ENCODE measurements around the gene CDHR3. TPM values are rescaled to one million over a fixed set of nuclear protein-coding genes. Genes with fewer than 3 reads are reported as not detected.
A peak's percentile ranks its signal among the peaks of the same experiment; 100 is the strongest.
"Not testable (repeated sequence)": the region's sequence is repeated elsewhere in the genome, so short reads cannot be mapped to it uniquely, and the experiment has no call there.

Gene CDHR3, protein sequence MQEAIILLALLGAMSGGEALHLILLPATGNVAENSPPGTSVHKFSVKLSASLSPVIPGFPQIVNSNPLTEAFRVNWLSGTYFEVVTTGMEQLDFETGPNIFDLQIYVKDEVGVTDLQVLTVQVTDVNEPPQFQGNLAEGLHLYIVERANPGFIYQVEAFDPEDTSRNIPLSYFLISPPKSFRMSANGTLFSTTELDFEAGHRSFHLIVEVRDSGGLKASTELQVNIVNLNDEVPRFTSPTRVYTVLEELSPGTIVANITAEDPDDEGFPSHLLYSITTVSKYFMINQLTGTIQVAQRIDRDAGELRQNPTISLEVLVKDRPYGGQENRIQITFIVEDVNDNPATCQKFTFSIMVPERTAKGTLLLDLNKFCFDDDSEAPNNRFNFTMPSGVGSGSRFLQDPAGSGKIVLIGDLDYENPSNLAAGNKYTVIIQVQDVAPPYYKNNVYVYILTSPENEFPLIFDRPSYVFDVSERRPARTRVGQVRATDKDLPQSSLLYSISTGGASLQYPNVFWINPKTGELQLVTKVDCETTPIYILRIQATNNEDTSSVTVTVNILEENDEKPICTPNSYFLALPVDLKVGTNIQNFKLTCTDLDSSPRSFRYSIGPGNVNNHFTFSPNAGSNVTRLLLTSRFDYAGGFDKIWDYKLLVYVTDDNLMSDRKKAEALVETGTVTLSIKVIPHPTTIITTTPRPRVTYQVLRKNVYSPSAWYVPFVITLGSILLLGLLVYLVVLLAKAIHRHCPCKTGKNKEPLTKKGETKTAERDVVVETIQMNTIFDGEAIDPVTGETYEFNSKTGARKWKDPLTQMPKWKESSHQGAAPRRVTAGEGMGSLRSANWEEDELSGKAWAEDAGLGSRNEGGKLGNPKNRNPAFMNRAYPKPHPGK
- 17.3 and 20.4 TPM in 2 replicates for total RNA-seq (2014; rRNA removed; shearing (Covaris generic))

DNA sequence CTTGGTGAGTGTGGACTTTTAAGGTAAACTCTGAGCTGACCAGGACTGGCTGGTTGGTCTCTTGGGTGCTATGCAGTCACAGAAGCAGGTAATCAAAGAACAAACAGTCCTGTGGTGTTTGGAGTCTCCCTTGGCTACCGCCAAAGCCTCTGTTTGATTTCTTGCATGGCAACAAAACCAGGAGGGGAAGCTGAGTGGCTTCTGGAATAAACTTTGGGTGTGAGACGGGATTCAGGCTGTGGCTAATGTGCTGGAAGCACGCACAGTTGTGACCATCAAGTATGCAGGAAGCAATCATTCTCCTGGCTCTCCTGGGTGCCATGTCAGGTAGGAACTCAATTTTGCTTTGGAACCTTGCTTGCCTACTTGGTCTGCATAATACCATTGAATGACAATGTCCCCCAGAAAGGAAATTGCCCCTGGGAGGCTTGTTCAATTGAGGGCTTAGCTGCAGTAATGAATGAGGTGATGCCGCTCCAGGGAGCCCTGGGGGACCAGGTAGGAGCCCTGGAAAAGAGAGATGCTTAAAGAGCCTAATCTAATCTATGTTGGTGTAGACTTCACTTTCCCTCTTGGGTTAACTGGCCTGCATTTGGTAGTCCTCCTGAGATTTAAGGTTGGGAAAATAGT, at the start of gene CDHR3:
Gene CDHR3, plus strand, starts transcription at position 227 of the 630 bp plus-strand sequence. Its CDS starts 55 bp downstream, at position 282.
- peak; percentile 50 for DNase-seq (ENCODE audit: low spot score)

DNA sequence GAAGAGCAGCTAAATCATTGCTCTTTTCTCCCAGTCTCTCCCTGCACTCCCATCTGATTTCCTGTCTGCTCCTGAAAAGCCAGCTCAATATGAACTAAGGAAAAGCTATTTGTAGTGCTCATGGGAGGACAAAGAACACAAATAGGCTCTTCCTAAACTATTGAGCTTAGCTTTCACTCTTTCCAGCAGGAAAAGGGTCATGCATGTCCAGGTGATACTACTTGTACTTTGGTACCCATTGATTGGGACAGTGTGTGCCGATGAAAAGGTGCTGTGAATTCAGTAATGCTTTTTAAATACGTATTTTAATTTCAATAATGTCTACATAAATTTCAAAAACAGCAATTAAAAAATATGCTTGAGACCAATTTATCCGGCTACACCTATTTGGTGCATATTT, 49.1 kb upstream of the CDHR3 start:
- DNase-seq (ENCODE audit: low spot score): no peak

DNA sequence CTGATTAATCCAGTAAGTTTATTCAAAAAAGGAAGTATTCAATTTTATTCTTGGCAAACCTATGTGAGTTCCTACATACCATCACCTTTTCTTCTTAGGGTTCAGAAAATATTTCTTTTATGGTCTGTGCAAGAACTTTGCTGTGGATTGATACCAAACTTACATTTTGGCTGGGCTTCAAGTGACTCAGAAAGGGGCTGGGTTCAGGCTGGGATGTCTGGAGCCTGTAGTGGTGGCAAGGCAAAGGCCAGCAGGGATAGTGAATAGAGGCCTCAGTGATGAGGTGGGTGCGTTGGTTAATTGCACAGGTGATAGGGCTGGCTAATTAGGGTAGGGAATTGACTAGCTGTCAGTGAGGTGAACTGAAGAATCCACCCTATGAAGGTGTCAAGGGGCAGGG, 46.5 kb upstream of the CDHR3 start:
- no peak for DNase-seq (ENCODE audit: low spot score)

DNA sequence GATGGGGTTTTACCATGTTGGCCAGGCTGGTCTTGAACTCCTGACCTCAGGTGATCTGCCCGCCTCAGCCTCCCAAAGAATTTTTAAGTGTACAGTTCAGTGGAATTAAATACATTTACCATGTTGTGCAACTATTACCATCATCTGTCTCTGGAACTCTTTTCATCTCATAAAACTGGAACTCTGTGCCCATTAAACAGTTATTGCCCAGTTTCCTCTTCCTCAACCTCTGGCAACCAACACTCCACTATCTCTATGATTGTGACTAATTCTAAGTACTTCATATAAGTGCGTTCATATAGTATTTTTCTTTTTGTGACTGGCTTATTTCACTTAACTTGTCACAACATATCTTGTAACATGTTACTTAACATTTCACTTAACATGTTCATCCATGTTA, 45.4 kb upstream of the CDHR3 start:
- DNase-seq (ENCODE audit: low spot score): no peak

DNA sequence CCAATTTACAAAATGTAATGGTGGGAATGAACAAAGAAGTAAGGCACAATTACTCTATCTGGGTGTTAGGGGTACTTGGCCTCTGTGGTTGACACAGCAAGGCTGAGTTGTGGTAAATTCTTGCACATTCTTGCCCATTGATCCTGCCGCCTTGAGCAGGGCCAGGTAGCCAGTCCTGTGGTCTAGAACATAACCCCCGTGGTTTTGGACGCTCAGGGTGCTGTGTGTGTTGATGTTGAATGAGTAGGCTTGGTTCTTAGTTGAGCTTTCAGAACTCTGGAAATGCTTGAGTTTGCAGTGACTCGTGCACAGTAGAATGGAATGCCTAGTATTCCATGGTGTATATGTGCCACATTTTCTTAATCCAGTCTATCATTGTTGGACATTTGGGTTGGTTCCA, 42.3 kb upstream of the CDHR3 start:
- no peak for DNase-seq (ENCODE audit: low spot score)

DNA sequence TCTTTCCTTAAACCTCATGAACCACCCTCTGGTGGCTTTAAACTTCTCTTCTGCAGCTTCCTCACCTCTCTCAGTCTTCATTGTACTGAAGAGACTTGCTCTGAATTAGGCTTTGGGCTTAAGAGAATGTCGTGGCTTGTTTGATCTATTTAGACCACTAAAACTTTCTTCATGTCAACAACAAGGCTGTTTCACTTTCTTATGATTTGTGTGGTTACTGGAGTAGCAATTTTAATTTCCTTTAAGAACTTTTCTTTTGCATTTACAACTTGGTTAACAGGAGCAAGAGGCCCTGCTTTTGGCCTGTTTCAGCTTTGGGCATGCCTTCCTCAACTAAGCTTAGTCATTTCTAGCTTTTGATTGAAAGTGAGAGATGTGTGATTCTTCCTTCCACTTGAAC, 38.1 kb upstream of the CDHR3 start:
- no peak for DNase-seq (ENCODE audit: low spot score)

DNA sequence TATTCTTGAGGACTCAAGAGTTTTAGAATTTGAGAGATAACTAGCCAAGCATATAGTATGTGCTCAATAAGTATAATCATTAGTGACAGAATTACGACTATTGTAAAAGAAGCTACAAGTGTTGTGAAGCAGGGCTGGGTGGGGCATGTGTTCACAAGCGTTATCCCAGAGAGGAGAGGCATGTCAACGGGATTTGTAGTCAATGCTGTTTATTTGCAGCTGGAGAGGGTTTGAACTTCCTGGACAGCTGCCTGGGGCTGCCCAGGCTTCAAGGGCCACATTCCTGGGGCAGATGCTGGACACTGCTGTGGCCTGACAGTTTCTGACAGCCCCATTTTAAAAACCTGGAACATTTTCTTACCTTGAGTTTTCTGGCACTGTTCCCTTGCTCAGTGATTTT, 36.9 kb upstream of the CDHR3 start:
- no peak for DNase-seq (ENCODE audit: low spot score)

DNA sequence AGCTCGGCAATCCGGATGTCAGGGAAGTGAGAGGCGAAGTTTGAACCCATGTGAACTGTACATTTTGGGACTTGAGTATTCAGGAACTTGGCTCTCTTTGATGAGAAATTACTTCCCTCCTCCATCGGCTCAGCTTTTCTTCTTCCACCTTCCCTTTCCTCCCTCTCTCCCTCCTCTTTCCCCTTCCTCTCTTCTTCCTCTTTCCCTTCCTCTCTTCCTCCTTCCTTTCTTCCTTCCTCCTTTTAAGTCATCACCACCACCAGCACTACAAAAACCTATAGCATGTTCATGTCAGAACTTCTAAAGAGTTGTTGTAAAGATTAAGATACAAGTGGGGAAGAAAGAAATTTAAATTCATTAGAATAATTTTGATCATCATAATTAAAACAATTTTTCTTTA, 31.9 kb upstream of the CDHR3 start:
- DNase-seq (ENCODE audit: low spot score): no peak

DNA sequence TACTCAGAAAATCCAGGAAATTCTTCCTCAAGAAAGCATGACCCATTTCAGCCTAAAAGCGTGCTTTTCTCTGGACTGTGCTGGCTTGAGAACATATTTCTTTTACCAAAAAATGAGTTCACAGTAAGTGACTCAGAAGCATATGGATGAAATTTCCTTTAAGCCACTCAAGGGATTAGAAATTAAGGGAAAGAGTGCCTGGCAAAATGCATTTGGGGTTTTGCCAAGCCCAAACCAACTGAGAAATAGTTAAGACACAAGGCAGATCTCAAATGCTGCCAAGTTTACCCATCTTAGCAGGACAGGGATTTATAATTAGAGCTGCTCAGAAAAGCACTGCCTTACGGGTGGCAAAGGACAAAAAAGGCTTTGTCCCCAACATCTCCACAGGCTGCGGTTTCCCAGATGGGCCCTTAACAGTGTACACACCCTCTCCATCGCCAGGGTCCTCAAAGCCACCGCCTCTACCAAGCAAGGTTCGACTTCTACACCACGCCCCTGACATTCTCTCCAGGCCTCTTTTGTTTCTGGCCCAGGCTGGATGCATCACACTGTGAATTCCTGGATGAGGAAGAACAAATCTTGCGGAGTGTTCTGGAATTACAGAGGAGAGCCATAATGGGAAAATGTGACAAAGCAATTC, 30.1 kb upstream of the CDHR3 start:
- DNase-seq (ENCODE audit: low spot score): no peak

DNA sequence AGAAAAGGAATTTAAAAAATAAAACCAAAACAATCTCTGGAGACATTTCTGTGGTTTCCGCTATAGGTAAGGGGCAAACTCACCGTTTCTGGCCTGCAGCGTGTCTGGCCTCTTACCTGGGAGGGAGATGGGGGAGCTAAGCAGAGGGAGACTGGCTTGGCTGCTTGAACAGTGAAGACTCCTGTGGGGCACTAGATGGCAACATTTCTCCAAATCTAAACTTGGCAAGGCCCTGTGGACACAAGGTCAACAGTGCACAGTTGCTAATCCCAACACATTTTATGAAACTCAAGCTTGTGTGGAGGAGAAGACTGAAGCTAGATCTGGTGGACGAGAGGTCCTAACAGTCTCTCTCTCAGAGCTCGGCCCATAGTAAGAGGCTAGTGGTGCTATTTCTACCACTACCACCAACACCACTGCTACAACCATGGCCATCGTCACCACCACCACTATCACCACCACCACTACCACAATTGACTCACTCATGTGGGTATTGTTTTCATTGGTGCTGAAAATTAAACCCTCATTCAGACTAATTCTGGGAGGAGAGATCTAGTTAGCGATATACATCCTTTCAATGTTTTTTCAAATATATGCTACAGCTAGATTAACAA, 28.4 kb upstream of the CDHR3 start:
- peak; percentile 52 for DNase-seq (ENCODE audit: low spot score)

DNA sequence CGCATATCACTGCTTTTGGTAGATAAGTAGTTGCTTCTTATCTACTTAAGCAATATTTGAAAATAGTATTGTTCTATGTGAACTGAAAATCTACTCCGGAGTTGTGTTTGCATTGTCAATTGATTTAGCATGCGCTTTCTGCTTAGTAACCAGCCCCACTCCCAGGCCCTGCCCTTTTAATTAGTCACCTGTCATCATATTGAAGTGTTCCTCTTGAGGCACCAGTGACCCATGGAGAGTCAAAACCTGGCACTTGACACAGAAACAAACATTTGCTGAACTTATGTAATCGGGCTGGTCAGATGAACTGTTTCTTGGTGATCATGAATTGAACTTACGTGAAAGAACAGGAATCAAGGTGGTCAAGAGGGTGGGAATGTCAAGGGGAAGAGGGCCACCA, 27.8 kb upstream of the CDHR3 start:
- DNase-seq (ENCODE audit: low spot score): no peak

DNA sequence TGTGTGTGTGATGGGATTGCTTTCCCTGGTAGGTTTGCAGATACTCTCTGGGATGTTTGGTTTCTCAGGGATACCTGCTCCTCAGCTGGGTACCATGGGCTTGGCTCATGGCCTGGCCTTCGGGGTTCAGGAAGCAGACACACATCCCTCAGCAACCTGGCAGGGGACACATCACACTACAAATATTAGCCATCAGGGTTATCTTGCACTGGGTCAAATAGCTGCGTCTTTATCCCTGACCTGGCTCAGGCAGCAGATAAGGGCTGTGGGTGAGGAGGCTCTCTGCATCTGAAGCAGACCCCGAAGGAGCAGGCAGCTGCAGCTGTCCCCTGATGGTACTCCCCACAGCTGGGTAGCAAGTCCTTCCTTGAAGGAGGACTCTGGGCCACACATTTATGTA, 25.7 kb upstream of the CDHR3 start:
- DNase-seq (ENCODE audit: low spot score): no peak

DNA sequence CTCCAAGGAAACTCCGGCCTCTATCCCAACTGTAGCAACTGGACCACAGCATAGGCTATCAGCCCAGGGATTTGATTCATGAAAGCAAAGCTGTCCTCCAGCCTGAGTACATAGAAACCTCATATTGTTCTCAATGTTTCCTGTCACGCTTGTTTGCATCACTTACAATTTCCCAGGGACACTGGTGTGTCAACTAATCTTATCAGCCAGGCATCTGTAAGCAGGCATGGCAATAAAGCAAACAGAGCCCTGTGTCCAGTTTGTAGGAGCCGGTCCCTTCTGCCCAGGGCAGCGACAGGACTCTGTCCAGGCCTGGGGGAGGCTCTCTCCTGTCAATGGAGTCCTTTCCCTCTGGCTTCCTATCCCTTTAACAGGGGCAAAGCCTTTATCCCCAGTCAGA, 23.0 kb upstream of the CDHR3 start:
- peak; percentile 28 for DNase-seq (ENCODE audit: low spot score)

DNA sequence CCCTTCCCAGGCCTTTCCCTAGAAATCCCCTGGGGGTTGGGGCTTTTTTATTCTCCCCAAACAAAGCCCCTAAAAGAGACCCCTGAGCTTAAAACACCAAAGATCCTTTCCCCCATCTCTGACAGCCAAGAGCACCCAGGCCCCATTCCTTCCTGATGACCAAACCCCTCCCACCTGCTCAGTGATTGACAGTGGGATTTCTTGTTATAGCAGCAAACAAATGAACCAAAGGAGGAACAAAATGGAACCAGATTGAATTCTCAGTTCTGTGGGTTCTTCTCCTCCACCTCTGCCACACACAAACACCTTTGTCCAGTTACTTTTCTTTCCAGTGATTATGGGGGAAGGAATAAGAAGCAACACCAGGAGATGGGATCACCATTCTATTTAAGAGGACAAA, 21.5 kb upstream of the CDHR3 start:
- DNase-seq (ENCODE audit: low spot score): no peak

DNA sequence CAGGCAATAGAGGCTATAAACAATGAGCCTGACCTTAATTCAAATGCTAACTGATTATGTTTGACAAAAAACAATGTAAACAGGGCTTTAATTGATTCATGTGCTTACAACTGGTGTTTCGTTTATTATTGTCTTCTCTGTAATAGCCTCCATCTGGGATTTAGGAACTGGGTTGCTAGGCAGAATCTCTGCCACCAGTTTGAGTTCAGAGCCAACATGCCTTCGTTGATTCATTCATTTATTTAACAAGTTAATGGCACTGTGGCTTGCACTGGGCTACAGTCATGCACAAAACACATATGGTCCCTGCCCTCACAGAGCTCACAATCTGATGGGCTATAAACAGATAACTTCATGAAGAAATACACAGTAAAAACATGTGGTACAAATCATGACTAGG, 19.6 kb upstream of the CDHR3 start:
- no peak for DNase-seq (ENCODE audit: low spot score)

DNA sequence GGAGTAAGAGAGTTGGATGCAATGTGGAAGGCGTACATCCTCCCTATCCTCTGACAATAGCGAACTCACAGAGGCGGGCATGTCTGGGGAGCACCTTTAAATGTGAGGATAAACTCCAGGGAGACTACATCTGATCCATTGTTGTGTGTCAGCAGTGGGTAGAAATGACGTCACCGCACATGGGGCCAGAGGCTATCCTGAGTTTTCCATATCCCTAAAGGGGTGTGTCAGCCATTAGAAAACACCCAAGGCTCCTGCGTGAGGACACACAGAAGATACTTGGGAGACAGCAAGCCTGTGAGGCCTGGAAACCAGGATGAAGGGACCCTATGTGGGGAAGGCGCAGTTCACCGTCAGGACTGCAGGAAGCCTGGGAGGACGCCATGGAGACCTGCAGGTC, 17.2 kb upstream of the CDHR3 start:
- no peak for DNase-seq (ENCODE audit: low spot score)

DNA sequence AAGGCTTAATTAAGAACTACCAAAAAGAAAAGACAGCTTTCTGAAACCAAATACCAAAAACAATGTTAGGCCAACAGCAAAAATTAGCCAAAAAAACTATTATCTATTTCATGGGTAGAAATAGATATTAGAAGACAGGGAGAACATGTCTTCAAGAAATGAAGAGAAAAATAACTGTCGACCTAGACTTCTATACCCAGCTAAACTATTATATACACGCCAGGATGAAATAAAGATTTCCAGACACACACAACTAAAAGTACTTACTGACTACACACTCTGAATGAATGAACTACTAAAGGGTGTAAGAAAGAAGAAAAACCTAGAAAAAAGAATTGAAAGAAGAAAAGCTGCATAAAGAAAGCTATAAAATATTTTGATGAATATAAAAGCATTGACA, 11.5 kb upstream of the CDHR3 start:
- no peak for DNase-seq (ENCODE audit: low spot score)

DNA sequence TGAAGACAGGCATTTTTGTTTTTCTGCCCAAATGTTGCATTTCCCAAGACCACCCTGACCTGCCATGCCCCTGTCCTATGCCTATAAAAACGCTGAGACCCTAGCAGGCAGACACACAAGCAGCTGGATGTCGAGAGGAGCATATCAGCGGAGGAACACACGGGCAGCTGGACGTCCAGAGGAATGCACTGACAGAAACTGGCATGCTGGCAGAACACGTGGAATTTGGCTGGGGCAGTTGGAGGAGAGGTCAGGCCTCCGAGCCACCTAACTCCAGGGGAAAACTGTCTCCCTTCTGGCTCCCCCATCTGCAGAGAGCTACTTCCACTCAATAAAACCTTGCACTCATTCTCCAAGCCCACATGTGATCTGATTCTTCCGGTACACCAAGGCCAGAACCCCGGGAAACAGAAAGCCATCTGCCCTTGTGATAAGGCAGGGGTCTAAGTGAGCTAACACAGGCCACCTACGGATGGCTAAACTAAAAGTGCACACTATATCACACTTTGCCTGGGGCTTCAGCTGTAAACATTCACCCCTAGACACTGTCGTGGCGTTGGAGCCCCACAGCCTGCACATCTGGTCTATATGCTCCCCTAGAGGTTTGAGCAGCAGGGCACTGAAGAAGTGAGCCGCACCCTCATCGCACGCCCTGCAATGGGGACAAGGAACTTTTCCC, 10.0 kb upstream of the CDHR3 start:
- no peak for DNase-seq (ENCODE audit: low spot score)

DNA sequence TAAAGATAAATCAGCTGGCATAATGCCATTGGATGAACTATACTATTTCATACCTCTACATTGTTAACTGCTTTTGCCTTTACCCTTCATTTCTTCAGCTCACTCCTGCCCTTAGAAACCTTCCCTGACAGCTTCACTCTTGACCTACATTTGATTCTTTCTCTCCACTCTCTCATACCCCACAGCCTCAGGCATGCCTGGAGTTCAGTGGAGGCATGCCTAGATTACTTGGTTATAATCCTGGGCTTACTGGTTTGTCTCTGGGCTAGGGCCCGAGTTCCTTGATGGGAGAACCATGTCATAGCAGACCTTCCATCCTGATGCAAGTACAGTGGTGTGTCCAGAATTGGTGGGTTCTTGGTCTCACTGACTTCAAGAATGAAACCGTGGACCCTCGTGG, 8.4 kb upstream of the CDHR3 start:
- DNase-seq (ENCODE audit: low spot score): no peak

DNA sequence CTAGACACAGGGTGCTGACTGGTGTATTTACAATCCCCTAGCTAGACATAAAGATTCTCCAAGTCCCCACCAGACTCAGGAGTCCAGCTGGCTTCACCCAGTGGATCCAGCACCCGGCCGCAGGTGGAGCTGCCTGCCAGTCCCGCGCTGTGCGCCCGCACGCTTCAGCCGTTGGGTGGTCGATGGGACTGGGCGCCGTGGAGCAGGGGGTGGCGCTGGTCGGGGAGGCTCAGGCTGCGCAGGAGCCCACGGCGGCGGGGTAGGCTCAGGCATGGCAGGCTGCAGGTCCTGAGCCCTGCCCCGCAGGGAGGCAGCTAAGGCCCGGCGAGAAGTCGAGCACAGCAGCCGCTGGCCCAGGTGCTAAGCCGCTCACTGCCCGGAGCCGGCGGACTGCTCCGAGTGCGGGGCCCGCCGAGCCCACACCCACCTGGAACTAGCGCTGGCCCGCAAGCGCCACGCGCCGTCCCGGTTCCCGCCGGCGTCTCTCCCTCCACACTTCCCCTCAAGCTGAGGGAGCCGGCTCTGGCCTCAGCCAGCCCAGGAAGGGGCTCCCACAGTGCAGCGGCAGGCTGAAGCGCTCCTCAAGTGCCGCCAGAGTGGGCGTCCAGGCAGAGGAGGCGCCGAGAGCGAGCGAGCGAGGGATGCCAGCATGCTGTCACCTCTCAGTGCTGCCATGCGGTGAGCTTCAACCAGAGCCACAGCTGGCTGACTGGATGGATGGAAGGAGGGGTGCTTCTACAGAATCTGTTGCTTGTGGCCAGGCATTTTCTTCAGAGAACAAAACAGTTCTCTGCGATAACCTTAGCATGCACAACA, 7.2 kb upstream of the CDHR3 start:
- not testable (repeated sequence) for DNase-seq (ENCODE audit: low spot score)

Data from HT-29 (cell line).